ENCODE measurements around the gene TRAPPC3L. TPM values are rescaled to one million over a fixed set of nuclear protein-coding genes. Genes with fewer than 3 reads are reported as not detected.

The TRAPPC3L gene
- total RNA-seq, 4 donors from 2014 or later, result not detected

- WGBS, result 72% methylated on average over 1 of the region's 1 CpG
- TF ChIP-seq, protein P1, sequence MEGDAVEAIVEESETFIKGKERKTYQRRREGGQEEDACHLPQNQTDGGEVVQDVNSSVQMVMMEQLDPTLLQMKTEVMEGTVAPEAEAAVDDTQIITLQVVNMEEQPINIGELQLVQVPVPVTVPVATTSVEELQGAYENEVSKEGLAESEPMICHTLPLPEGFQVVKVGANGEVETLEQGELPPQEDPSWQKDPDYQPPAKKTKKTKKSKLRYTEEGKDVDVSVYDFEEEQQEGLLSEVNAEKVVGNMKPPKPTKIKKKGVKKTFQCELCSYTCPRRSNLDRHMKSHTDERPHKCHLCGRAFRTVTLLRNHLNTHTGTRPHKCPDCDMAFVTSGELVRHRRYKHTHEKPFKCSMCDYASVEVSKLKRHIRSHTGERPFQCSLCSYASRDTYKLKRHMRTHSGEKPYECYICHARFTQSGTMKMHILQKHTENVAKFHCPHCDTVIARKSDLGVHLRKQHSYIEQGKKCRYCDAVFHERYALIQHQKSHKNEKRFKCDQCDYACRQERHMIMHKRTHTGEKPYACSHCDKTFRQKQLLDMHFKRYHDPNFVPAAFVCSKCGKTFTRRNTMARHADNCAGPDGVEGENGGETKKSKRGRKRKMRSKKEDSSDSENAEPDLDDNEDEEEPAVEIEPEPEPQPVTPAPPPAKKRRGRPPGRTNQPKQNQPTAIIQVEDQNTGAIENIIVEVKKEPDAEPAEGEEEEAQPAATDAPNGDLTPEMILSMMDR (IDR thresholded peaks at IDR 0.05), result no peak
- TF ChIP-seq POLR2A (IDR thresholded peaks at IDR 0.05) (no peak), EP300 (IDR thresholded peaks at IDR 0.05) (no peak), POLR2AphosphoS5 (IDR thresholded peaks at IDR 0.05) (no peak)
- no peak for DNase-seq (ENCODE audit: low spot score in 2 of 2)
- Histone ChIP-seq H3K9me3 (no peaks in the 10 kb centered on the region), H3K36me3 (no peaks in the 10 kb centered on the region), H3K27me3 (peaks cover 14% of the 10 kb centered on the region), H3K27ac (no peak overlapping the region), H3K4me1 (no peaks in the 10 kb centered on the region), H3K4me3 (no peak overlapping the region)
These were observed 77.2 kb downstream of the TRAPPC3L start for GRCh38 chr6:116468293-116468692.

DNA sequence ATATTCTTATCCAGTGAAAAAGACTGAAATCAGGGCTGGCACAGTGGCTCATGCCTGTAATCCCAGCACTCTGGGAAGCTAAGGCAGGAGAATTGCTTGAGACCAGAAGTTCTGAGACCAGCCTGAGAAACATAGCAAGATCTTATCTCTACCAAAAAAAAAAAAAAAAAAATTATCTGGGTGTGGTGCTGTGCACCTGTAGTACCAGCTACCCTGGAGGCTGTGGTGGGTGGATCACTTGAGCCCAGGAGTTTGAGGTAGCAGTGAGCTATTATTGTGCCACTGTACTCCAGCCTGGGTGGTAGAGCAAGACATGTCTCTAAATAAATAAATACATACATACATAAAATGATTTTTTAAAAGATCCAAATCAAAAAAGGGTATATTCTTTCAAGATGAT, 78.0 kb downstream of the TRAPPC3L start:
- TF ChIP-seq, protein P1 (IDR thresholded peaks at IDR 0.05), result no peak
- TF ChIP-seq POLR2A (IDR thresholded peaks at IDR 0.05) (no peak), EP300 (IDR thresholded peaks at IDR 0.05) (no peak), POLR2AphosphoS5 (IDR thresholded peaks at IDR 0.05) (no peak)
- no peaks in the 10 kb centered on the region for H3K36me3 ChIP-seq
- no peak for DNase-seq (ENCODE audit: low spot score in 2 of 2)
- H3K4me3 ChIP-seq, result no peak overlapping the region
- H3K27ac ChIP-seq, result no peak overlapping the region
- H3K27me3 ChIP-seq, result peaks cover 19% of the 10 kb centered on the region
- peaks cover under 1% of the 10 kb centered on the region for H3K4me1 ChIP-seq
- H3K9me3 ChIP-seq, result no peaks in the 10 kb centered on the region

DNA sequence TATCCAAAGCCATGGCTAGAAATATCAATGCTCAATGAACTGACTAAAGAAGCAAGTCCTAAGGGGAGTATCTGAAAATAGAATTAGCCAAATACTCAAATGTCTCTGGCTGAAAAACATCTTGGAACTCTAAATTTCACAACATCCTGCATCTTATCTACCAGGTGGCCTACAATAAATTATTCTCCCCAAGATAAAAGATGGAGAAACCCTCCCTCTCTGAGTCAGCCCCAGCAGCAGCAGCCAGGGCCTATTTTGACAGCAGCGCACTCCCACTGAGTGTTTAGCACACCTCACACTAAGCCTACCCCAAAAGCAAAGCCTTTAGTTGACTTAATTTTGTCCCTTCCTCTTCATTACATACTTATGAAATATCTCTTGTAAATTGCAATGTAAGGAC, 78.4 kb downstream of the TRAPPC3L start:
- Histone ChIP-seq H3K4me1 (peaks cover 5% of the 10 kb centered on the region), H3K9me3 (no peaks in the 10 kb centered on the region), H3K27ac (no peak overlapping the region), H3K4me3 (no peak overlapping the region), H3K36me3 (no peaks in the 10 kb centered on the region), H3K27me3 (peaks cover 24% of the 10 kb centered on the region)
- WGBS, result 82% methylated on average over 1 of the region's 1 CpG
- TF ChIP-seq POLR2AphosphoS5 (IDR thresholded peaks at IDR 0.05) (no peak), POLR2A (IDR thresholded peaks at IDR 0.05) (no peak), EP300 (IDR thresholded peaks at IDR 0.05) (no peak)
- TF ChIP-seq, protein P1 (IDR thresholded peaks at IDR 0.05), result no peak
- no peak for DNase-seq (ENCODE audit: low spot score in 2 of 2)

GRCh38 chr6:116465246-116465645, 80.2 kb downstream of the TRAPPC3L start:
- Histone ChIP-seq H3K4me3 (no peak overlapping the region), H3K27ac (no peak overlapping the region), H3K27me3 (peaks cover 28% of the 10 kb centered on the region), H3K36me3 (no peaks in the 10 kb centered on the region), H3K9me3 (no peaks in the 10 kb centered on the region), H3K4me1 (peaks cover 11% of the 10 kb centered on the region)
- 57% methylated on average over 5 of the region's 5 CpGs for WGBS
- no peak for TF ChIP-seq POLR2AphosphoS5 (IDR thresholded peaks at IDR 0.05)
- no peak for TF ChIP-seq EP300 (IDR thresholded peaks at IDR 0.05)
- TF ChIP-seq, protein P1 (IDR thresholded peaks at IDR 0.05), result no peak
- TF ChIP-seq POLR2A (IDR thresholded peaks at IDR 0.05), result no peak
- no peak for DNase-seq (ENCODE audit: low spot score in 2 of 2)

GRCh38 chr6:116463301-116463700, 82.2 kb downstream of the TRAPPC3L start:
- Histone ChIP-seq H3K4me3 (no peak overlapping the region), H3K9me3 (no peaks in the 10 kb centered on the region), H3K27me3 (peaks cover 34% of the 10 kb centered on the region), H3K36me3 (no peaks in the 10 kb centered on the region), H3K27ac (no peak overlapping the region), H3K4me1 (peaks cover 11% of the 10 kb centered on the region)
- DNase-seq (ENCODE audit: low spot score in 2 of 2), result no peak
- WGBS, result 91% methylated on average over 4 of the region's 4 CpGs
- no peak for TF ChIP-seq POLR2A (IDR thresholded peaks at IDR 0.05)
- no peak for TF ChIP-seq EP300 (IDR thresholded peaks at IDR 0.05)
- no peak for TF ChIP-seq POLR2AphosphoS5 (IDR thresholded peaks at IDR 0.05)
- TF ChIP-seq, protein P1 (IDR thresholded peaks at IDR 0.05), result no peak
